ENCODE measurements around the gene MAML1. TPM values are rescaled to one million over a fixed set of nuclear protein-coding genes. Genes with fewer than 3 reads are reported as not detected.

The MAML1 gene
- total and polyA plus RNA-seq, 2 donors (not counting 1 experiment from before 2014, with no cell fraction given): 6.4 to 7.5 TPM

DNA sequence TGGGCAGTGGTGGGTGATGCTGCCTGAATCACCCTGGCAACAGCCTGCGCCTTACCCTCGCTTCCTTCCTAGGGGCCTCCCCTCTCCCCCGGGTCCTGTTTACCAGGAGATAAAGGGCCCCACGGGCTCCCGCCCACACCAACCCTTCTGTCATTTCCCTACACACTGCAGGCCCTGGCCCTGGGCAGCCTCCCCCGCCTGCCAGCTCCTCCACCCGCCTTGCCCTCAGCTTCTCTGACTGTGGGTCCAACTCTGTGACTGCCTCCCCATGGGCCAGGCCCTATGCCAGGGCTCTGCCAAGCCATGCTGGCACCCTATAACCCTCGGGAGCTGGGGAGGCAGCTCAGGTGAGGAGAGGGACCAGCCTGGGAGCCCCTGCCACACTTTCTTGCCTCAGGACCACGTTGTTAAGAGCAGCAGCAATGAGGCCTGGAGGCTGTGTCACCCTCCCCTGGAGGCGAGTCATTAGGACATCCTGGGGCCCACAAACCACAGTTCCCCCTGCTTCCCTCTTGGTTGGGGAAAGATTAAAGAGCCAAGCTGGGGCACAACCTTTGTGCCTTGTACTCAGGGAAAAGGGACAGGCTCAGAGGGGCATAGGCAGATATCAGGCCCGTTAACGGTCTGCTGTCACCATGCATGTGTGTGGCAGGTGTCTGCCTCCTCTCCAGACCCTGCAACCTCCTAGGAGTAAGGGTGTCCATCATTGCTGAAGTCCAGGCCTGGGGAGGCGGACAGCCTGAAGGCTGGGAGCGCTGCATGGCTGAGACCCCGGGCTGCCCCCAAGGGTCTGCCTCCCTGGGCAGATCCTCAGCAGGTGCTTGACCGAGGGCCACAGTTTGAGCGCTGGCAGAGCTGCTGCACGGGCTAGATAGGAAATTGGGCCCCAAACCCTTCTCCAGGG lies 71.3 kb downstream of the MAML1 start:
- Histone ChIP-seq H3K36me3 (ENCODE audit: control insufficient read depth, insufficient read depth, low read length) (peaks cover 23% of the 10 kb centered on the region), H4K20me1 (ENCODE audit: control insufficient read depth, extremely low read depth, insufficient read depth, low read length) (no peaks in the 10 kb centered on the region), H3K4me3 (replicated peaks in 1 of 4; ENCODE audit: control extremely low read depth in 1 of 4, insufficient read depth in 1 of 4, low read depth in 3 of 4, low read length in 4 of 4) (peak overlapping the region in 1 of 4 experiments; percentile 75), H3K4me2 (ENCODE audit: extremely low read depth, insufficient read depth, low read length) (peak overlapping the region; percentile 59), H3K27me3 (ENCODE audit: control insufficient read depth, insufficient read depth, low read length) (no peaks in the 10 kb centered on the region), H3K9ac (ENCODE audit: insufficient read depth, low read length) (no peak overlapping the region), H2AFZ (ENCODE audit: low read length) (no peak overlapping the region), H3K27ac (ENCODE audit: insufficient read depth, low read length) (peak overlapping the region; percentile 28), H3K79me2 (ENCODE audit: control insufficient read depth, insufficient read depth, low read length) (peaks cover 45% of the 10 kb centered on the region), H3K4me1 (ENCODE audit: control insufficient read depth, extremely low read depth, insufficient read depth, low read length) (peaks cover 14% of the 10 kb centered on the region), H3K9me3 (ENCODE audit: control insufficient read depth, insufficient read depth, low read depth, low read length) (no peaks in the 10 kb centered on the region)
- DNase-seq (ENCODE audit: low read depth in 2 of 2): no peak
- TF ChIP-seq, protein P1, sequence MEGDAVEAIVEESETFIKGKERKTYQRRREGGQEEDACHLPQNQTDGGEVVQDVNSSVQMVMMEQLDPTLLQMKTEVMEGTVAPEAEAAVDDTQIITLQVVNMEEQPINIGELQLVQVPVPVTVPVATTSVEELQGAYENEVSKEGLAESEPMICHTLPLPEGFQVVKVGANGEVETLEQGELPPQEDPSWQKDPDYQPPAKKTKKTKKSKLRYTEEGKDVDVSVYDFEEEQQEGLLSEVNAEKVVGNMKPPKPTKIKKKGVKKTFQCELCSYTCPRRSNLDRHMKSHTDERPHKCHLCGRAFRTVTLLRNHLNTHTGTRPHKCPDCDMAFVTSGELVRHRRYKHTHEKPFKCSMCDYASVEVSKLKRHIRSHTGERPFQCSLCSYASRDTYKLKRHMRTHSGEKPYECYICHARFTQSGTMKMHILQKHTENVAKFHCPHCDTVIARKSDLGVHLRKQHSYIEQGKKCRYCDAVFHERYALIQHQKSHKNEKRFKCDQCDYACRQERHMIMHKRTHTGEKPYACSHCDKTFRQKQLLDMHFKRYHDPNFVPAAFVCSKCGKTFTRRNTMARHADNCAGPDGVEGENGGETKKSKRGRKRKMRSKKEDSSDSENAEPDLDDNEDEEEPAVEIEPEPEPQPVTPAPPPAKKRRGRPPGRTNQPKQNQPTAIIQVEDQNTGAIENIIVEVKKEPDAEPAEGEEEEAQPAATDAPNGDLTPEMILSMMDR (conservative IDR thresholded peaks at IDR 0.05 in 1 of 2, IDR thresholded peaks at IDR 0.05 in 1 of 2; ENCODE audit: low read depth in 1 of 2, low read length in 2 of 2): no peak
- no peak for TF ChIP-seq EZH2 (IDR thresholded peaks at IDR 0.05; ENCODE audit: low read length, missing control alignments)

DNA sequence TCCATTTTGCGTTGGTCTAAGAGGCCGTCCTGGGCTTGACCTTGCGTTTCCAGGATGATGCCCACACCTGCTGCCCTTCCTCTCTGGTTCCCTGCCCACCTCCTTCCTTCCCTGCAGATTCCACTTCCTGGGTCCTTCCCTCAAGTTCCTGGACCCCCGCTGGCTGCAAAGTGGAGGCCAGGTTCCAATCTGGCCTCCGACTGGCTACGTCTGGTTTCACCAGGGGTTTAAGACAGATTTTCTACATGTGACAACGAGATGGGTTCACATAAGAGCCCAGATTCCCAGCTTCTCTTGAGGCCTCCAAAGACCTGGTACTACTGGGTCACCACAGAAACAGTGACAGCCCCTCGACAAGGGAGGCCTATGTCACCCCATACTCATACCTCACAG lies 71.9 kb downstream of the MAML1 start:
- Histone ChIP-seq H3K9ac (ENCODE audit: insufficient read depth, low read length) (peak overlapping the region; percentile 36), H3K79me2 (ENCODE audit: control insufficient read depth, insufficient read depth, low read length) (peaks cover 45% of the 10 kb centered on the region), H4K20me1 (ENCODE audit: control insufficient read depth, extremely low read depth, insufficient read depth, low read length) (no peaks in the 10 kb centered on the region), H3K4me1 (ENCODE audit: control insufficient read depth, extremely low read depth, insufficient read depth, low read length) (peaks cover 14% of the 10 kb centered on the region), H2AFZ (ENCODE audit: low read length) (no peak overlapping the region), H3K4me3 (replicated peaks in 1 of 4; ENCODE audit: control extremely low read depth in 1 of 4, insufficient read depth in 1 of 4, low read depth in 3 of 4, low read length in 4 of 4) (peak overlapping the region; percentile 58 to 82 (median 75)), H3K9me3 (ENCODE audit: control insufficient read depth, insufficient read depth, low read depth, low read length) (no peaks in the 10 kb centered on the region), H3K27me3 (ENCODE audit: control insufficient read depth, insufficient read depth, low read length) (no peaks in the 10 kb centered on the region), H3K27ac (ENCODE audit: insufficient read depth, low read length) (no peak overlapping the region), H3K4me2 (ENCODE audit: extremely low read depth, insufficient read depth, low read length) (peak overlapping the region; percentile 89), H3K36me3 (ENCODE audit: control insufficient read depth, insufficient read depth, low read length) (peaks cover 18% of the 10 kb centered on the region)
- TF ChIP-seq EZH2 (IDR thresholded peaks at IDR 0.05; ENCODE audit: low read length, missing control alignments): no peak
- TF ChIP-seq, protein P1 (conservative IDR thresholded peaks at IDR 0.05 in 1 of 2, IDR thresholded peaks at IDR 0.05 in 1 of 2; ENCODE audit: low read depth in 1 of 2, low read length in 2 of 2): no peak
- DNase-seq (ENCODE audit: low read depth in 2 of 2): no peak

DNA sequence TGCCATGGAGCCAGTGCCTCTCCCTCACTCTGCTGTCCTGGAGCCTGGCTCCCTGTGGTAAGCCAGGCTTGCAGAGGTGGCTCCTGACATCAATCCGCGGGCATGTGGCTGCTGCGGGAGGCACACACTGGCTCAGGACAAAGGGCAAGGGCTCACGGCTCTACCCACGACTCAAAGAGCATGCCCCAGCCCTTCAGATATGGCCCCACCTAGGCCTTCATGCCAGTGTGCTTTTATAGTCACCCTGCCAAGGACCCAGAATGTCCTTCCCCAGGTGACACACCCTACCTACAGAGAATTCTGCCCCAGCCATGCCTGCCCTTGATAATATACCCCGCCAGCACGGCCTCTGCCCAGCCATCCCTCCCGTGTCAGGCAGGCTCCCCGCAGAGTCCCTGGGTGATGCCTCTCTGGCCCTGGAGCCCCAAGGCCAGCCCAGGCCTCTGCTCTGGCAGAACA lies 72.5 kb downstream of the MAML1 start:
- H3K79me2 ChIP-seq (ENCODE audit: control insufficient read depth, insufficient read depth, low read length): peaks cover 45% of the 10 kb centered on the region
- H3K9ac ChIP-seq (ENCODE audit: insufficient read depth, low read length): peak overlapping the region; percentile 71
- no peak for TF ChIP-seq EZH2 (IDR thresholded peaks at IDR 0.05; ENCODE audit: low read length, missing control alignments)
- TF ChIP-seq, protein P1 (conservative IDR thresholded peaks at IDR 0.05 in 1 of 2, IDR thresholded peaks at IDR 0.05 in 1 of 2; ENCODE audit: low read depth in 1 of 2, low read length in 2 of 2): no peak
- peak overlapping the region; percentile 58 to 82 (median 75) for H3K4me3 ChIP-seq (replicated peaks in 1 of 4; ENCODE audit: control extremely low read depth in 1 of 4, insufficient read depth in 1 of 4, low read depth in 3 of 4, low read length in 4 of 4)
- H3K36me3 ChIP-seq (ENCODE audit: control insufficient read depth, insufficient read depth, low read length): peaks cover 12% of the 10 kb centered on the region
- H3K27me3 ChIP-seq (ENCODE audit: control insufficient read depth, insufficient read depth, low read length): no peaks in the 10 kb centered on the region
- H3K27ac ChIP-seq (ENCODE audit: insufficient read depth, low read length): peak overlapping the region; percentile 71
- H3K9me3 ChIP-seq (ENCODE audit: control insufficient read depth, insufficient read depth, low read depth, low read length): no peaks in the 10 kb centered on the region
- H4K20me1 ChIP-seq (ENCODE audit: control insufficient read depth, extremely low read depth, insufficient read depth, low read length): no peaks in the 10 kb centered on the region
- H3K4me2 ChIP-seq (ENCODE audit: extremely low read depth, insufficient read depth, low read length): peak overlapping the region; percentile 89
- no peak overlapping the region for H2AFZ ChIP-seq (ENCODE audit: low read length)
- H3K4me1 ChIP-seq (ENCODE audit: control insufficient read depth, extremely low read depth, insufficient read depth, low read length): peaks cover 14% of the 10 kb centered on the region
- no peak for DNase-seq (ENCODE audit: low read depth in 2 of 2)
